Measurements from ENCODE around the gene ST7. TPM values are rescaled to one million over a fixed set of nuclear protein-coding genes. Genes with fewer than 3 reads are reported as not detected.

ST7 gene
- total and polyA plus RNA-seq, 2 of the 13 experiments (the other 11 are each of a cell fraction or from before 2014, with no cell fraction given): 17.3 to 23.5 TPM

- TF ChIP-seq ZNF124 (CRISPR knock-in tag; IDR thresholded peaks at IDR 0.05) (no peak), NR2F6 (IDR thresholded peaks at IDR 0.05) (peak; percentile 91), NR2F6 (CRISPR knock-in tag; IDR thresholded peaks at IDR 0.05) (peak; percentile 91), ZBTB25 (CRISPR knock-in tag; IDR thresholded peaks at IDR 0.05) (no peak), XRCC5 (optimal IDR thresholded peaks at IDR 0.05; ENCODE audit: low read length) (no peak), ZNF136 (CRISPR knock-in tag; IDR thresholded peaks at IDR 0.05; ENCODE audit: low read depth) (no peak), SATB2 (CRISPR knock-in tag; IDR thresholded peaks at IDR 0.05) (no peak), ZBTB43 (CRISPR knock-in tag; conservative IDR thresholded peaks at IDR 0.05) (no peak), PHF20 (CRISPR knock-in tag; IDR thresholded peaks at IDR 0.05) (no peak), SIN3A (IDR thresholded peaks at IDR 0.05; ENCODE audit: borderline replicate concordance, low read depth, low read length) (no peak), ZNF563 (CRISPR knock-in tag; IDR thresholded peaks at IDR 0.05) (no peak), ZNF207 (IDR thresholded peaks at IDR 0.05; ENCODE audit: borderline replicate concordance) (no peak), KIAA2018 (CRISPR knock-in tag; IDR thresholded peaks at IDR 0.05; ENCODE audit: borderline replicate concordance) (no peak), SMAD9 (CRISPR knock-in tag; IDR thresholded peaks at IDR 0.05) (no peak), NKX3-1 (CRISPR knock-in tag; IDR thresholded peaks at IDR 0.05) (no peak), NFE2L1 (CRISPR knock-in tag; IDR thresholded peaks at IDR 0.05; ENCODE audit: borderline replicate concordance) (no peak), ZNF513 (CRISPR knock-in tag; conservative IDR thresholded peaks at IDR 0.05) (no peak), ZNF761 (CRISPR knock-in tag; conservative IDR thresholded peaks at IDR 0.05) (no peak), REXO4 (CRISPR knock-in tag; IDR thresholded peaks at IDR 0.05; ENCODE audit: borderline replicate concordance) (no peak), ZSCAN31 (CRISPR knock-in tag; IDR thresholded peaks at IDR 0.05; ENCODE audit: low read depth) (no peak)
These were observed 171.4 kb downstream of the ST7 start (continued) for GRCh38 chr7:117124591-117125220.
